ENCODE measurements around the gene MFAP3. TPM values are rescaled to one million over a fixed set of nuclear protein-coding genes. Genes with fewer than 3 reads are reported as not detected.

The MFAP3 gene
- total RNA-seq, 1 donor from 2014 or later = 27.2 TPM

DNA sequence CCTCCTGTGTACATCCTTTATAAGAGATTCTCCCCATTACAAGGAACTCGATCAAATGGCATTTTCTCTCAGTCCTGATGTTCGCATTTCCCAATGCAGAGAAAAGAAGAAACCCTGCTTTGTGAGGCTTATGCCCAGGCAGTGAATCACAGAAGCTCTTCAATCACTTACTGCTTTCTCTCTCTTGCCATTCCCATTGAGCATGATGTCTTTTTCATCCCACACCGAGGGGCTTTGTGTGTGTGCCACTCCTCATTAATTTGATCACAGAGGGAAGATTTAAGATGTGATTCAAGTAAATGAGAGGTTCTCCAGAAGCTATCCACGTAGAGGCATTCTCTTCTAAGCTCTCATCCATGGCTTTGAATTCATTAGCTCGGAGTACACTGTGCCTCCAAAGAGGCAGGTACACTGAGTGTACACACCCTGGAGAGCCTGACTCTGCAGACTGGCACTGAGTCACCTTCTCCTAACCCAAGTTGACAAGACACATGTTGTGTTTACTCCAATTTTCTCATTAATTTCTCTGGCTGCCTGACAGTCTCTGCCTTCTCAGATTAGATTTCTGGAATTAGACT is 45.4 kb downstream of the MFAP3 start:
- DNase-seq = no peak
- ATAC-seq (ENCODE audit: poor library complexity) = no peak
- intact Hi-C loops (cut with DNase I) = no loop called here

DNA sequence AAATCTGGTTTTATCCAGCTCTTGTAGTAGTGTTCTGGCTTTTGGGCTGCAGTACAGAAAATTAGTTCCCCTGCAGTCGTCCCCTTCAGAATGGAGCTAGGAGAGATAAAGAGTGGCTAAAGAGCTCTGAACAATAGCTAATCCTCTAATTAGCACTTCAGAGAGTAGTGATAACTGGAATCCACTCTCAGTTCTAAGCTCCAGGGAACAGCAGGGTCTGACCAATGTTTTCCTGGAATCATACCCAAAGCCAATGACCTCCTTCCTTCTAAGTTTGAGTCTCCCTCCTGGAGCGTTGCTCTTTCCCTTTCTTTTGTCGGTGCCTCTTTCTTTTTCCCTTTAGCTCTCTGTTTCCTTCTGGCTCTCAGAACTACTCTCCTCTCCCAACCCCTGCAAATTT is 47.4 kb downstream of the MFAP3 start:
- ATAC-seq (ENCODE audit: poor library complexity) (peak; percentile 9), DNase-seq (no peak)
- intact Hi-C loops (cut with DNase I) = no loop called here

DNA sequence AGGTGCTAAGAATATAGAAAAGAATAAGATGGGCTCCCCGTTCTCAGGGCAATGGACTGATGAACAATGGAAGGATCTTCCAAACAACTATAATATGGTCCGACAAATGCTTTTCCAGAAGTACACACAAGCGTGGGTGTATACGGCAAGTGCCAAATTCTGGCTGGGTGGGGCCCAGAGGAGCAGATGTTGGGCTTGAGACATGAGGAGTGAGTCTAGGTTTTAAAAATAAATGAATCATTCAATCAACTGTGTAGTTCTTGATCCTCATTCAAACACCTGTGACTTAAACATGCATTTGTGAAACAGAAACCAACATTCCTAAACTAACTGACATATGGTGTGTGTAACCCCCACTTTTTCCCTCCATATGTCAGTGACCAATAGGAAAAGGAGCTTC is 47.9 kb downstream of the MFAP3 start:
- intact Hi-C loops (cut with DNase I) = no loop called here
- DNase-seq (no peak), ATAC-seq (ENCODE audit: poor library complexity) (peak; percentile 60)

DNA sequence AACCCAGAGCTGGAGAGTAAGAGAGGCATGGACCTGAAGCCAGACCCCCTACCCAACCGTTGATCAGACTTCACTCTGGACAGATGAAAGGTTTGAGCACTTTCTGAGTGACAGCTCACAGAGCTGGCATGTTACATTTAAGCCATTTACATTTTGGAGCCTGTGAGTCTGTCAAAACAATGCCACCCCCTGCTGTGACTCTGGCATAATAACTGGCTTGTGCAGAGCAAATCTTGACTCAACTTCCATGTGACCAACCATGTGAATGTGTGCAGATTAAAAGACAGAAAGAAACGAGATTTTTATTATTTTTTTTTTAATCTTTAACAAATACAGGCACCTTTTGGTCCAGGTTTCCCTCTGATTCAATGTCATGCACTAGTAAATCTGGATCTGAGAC is 48.5 kb downstream of the MFAP3 start:
- intact Hi-C loops (cut with DNase I) = no loop called here
- DNase-seq (no peak), ATAC-seq (ENCODE audit: poor library complexity) (peak; percentile 57)

DNA sequence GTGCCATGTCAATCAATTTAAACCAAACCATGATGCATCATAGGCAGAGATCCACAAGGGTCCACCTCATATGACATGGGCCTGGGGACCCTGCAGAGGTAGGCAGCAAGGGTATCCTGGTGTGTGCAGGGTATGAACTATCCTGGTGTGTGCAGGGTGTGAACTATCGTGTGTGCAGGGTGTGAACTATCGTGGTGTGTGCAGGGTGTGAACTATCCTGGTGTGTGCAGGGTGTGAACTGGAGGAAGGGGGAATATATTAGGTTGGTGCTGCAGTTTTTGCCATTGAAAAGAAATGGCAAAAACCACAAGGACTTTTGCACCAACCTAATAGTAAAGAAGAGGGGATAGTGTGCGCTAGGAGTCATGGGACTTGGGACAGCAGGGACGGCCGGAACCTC is 50.0 kb downstream of the MFAP3 start:
- DNase-seq (no peak), ATAC-seq (ENCODE audit: poor library complexity) (no peak)
- intact Hi-C loops (cut with DNase I) = no loop called here

DNA sequence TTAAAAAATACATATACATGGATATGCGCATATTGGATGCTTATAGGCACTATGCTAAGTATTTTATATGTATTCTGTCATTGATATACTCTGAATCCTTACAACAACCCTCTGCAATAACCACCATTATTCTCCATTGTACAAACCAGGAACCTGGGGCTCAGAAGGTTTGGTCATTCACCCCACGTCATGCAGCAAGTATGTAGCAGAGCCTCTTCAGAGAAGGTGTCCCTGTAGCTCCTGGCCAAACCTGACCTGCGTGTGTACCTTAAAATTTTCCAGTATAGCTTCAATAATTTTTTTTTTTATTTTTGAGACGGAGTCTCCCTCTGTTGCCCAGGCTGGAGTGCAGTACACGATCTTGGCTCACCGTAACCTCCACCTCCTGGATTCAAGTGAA is 51.9 kb downstream of the MFAP3 start:
- no peak for ATAC-seq (ENCODE audit: poor library complexity)
- intact Hi-C loops (cut with DNase I) = no loop called here
- no peak for DNase-seq

DNA sequence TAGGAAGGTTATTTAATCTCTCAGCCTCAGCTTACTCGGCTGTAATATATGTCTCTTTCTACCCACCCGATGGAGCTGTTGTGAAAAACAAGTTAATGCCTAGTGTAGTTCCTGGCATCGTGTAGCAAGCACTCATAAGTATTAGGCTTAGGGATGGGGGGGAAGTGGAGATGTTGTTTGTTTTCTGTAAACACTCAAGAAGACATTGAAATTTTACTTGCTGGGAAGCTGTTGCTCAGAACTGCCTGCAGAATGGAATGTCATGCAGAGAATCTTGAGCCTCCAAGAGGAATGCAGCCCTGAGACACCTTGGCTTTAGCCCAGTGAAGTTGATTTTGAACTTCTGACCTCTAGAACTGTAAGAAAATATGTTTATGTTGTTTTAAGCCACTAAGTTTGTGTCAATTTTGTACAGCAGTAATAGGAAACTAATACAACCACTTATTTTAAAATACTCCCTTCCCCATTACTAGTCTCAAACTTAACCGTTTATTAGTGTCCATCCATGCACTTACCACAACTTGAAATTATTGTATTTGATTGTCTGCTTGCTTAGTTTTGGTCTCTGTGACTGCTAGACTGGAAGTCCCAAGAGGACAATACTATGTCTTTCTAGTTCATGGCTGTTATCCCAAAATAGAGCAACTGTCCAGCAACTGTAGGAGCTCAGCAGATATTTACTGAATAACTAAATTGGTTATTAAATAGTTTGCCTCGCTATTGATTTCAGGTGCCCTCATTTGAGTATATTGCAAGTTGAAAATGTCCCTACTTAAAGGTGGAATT is 53.8 kb downstream of the MFAP3 start:
- DNase-seq (no peak), ATAC-seq (ENCODE audit: poor library complexity) (peak; percentile 46)
- intact Hi-C loops (cut with DNase I) = no loop called here

DNA sequence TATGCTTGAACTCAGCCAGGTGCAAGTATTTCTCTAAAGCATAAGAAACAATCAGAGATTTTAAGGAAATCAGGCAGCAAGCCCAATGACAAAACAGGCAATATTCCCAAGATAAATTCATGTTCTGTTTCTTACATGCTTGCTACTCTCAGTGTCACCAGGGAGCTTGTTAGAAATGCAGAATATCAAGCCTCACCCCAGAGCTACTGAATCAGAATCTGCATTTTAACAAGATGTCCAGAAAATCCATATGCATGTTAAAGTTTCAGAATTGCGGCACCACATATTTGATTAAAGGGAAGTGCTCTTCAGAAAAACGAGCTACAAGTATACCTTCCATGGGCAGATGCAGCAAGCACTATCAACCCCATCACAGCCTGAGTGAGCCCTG is 54.4 kb downstream of the MFAP3 start:
- no peak for ATAC-seq (ENCODE audit: poor library complexity)
- DNase-seq = no peak
- intact Hi-C loops (cut with DNase I) = no loop called here

DNA sequence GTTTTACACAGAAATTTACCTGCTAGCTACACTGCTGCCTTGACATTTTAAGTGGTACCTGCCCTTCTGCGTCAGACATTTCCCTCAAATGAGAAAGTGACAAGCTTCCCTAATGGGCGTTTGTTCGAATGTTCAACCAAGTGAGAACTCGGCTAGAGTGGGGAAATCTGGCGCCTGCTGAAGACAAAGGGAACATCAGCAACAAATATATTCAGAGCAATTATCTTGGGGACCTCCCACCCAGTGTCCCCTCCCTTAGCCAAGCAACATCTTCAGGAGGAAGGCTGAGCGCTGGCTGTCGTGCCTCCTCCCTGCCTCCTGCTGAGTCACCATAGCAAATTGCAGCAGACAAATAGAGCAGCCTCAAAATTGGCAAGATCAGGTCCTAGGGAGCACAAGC is 57.1 kb downstream of the MFAP3 start:
- ATAC-seq (ENCODE audit: poor library complexity) = no peak
- DNase-seq = no peak
- intact Hi-C loops (cut with DNase I) = no loop called here

DNA sequence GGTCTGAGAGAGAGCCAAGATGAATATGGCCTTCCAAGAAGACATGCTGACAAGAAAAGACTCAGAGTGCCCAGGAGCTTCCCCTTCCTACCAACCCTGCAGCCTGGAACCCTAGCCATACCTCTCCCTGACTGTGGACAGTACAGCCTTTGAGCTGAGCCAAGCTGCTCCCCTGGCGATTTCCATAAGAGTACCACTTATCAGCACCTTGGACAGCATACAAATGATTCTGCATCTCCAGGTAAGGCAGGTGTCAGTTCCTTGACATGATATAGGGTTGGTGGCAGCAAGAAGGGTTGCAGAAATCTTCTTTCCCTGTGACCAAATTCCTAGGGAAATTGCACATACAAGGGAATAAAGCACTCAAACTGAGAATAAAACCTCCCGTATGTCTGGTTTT is 58.3 kb downstream of the MFAP3 start:
- ATAC-seq (ENCODE audit: poor library complexity) (no peak), DNase-seq (no peak)
- intact Hi-C loops (cut with DNase I) = no loop called here

DNA sequence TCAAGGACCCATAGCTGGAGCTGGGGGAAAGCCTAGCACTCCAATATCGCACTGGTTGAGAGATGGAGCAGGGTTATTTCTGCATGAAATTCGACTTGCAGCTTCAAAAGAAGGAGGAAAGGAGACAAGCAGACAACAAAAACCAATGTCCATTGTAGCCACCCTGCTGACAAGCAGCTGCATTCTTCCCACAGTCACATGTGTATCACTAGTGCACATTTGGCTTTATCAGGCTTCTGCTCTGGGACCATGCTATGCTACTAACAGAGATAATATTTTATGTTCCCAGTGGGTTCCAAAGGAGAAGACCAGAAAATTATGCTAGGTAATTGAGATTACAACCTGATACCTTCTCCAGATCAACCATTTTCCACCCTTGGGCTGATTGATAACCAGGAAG is 59.7 kb downstream of the MFAP3 start:
- DNase-seq (no peak), ATAC-seq (ENCODE audit: poor library complexity) (no peak)
- intact Hi-C loops (cut with DNase I) = no loop called here

DNA sequence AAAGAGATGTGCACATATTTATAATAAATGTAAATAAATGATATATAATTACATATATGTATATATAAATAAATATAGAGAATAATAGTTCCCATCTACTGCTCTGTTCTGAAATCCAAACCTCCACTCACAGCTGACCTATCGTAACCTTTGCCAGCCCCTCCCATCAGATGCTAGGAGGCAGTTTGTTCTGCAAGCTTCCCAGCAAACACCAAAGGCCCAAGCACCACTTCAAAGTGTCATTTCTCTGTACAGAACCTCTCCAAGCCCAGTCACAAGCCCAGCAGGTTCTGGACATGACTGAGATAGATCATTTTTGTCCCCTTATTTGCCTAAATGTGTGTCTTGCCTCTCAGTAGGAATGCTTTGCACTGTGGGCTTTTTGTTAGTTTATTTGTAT is 62.4 kb downstream of the MFAP3 start:
- intact Hi-C loops (cut with DNase I) = no loop called here
- ATAC-seq (ENCODE audit: poor library complexity) (peak; percentile 82), DNase-seq (peak; percentile 40)

DNA sequence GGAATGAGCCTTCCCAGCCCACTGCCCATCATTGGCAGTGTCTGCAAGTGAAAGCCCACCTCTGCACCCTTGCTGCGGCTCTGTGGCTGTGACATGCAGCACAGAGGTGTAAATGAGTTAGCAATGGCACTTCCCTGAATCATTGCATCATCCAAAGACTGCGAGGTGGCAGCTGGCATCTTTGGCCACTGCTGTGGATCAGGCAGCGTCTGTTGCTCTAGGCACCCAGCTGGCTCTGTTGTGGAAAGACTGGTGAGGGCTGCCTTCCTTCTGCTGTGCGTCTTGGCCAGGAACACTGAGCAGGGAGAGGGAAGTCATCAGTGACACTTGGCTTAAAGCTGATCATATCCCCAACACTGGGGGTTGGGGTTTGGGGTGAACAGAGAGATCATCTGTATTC is 64.5 kb downstream of the MFAP3 start:
- intact Hi-C loops (cut with DNase I) = no loop called here
- ATAC-seq (ENCODE audit: poor library complexity) (peak; percentile 54), DNase-seq (peak; percentile 33)

Other genes starting within 250 kb of the MFAP3 start
- 29.6 TPM for gene FAM114A2, start 57 bp upstream of the MFAP3 start, total RNA-seq
- gene GALNT10, start 151.8 kb downstream of the MFAP3 start, total RNA-seq = 12.3 TPM

Data from Right ventricle myocardium superior (tissue), 1 donor.